Measurements from ENCODE around the gene RGS19. TPM values are rescaled to one million over a fixed set of nuclear protein-coding genes. Genes with fewer than 3 reads are reported as not detected.

The RGS19 gene
- polyA plus RNA-seq, 3 donors, result 6.0 to 7.9 (median 6.7) TPM

Other genes with a start within 250 kb of the RGS19 start
- gene ZBTB46, start 248.3 kb downstream of the RGS19 start, polyA plus RNA-seq (ENCODE audit: insufficient read length in 3 of 3), result 10 to 100 TPM; 16.8 to 23.5 (median 19.5) TPM
- gene ABHD16B, start 218.0 kb downstream of the RGS19 start, polyA plus RNA-seq (ENCODE audit: insufficient read length in 3 of 3), result not detected
- gene TPD52L2, start 214.2 kb downstream of the RGS19 start, polyA plus RNA-seq (ENCODE audit: insufficient read length in 3 of 3), result 100 to 1,000 TPM in 1 of 3 donors, 10 to 100 TPM in 2; 85.7 to 102 (median 94.7) TPM
- gene DNAJC5, start 184.4 kb downstream of the RGS19 start, polyA plus RNA-seq (ENCODE audit: insufficient read length in 3 of 3), result 10 to 100 TPM; 30.3 to 35.8 (median 34.7) TPM
- 10 to 100 TPM; 54.0 to 66.1 (median 64.6) TPM for gene UCKL1, start 123.1 kb downstream of the RGS19 start, polyA plus RNA-seq (ENCODE audit: insufficient read length in 3 of 3)
- 10 to 100 TPM; 30.5 to 35.0 (median 32.6) TPM for gene ZNF512B, start 109.6 kb downstream of the RGS19 start, polyA plus RNA-seq (ENCODE audit: insufficient read length in 3 of 3)
- gene SAMD10, start 99.9 kb downstream of the RGS19 start, polyA plus RNA-seq (ENCODE audit: insufficient read length in 3 of 3), result 10 to 100 TPM; 10.0 to 12.0 (median 11.1) TPM
- gene PRPF6, start 98.4 kb downstream of the RGS19 start, polyA plus RNA-seq (ENCODE audit: insufficient read length in 3 of 3), result 10 to 100 TPM; 87.4 to 97.2 (median 92.1) TPM
- 1 to 10 TPM; 1.3 to 1.5 (median 1.3) TPM for gene C20orf204, start 43.3 kb downstream of the RGS19 start, polyA plus RNA-seq (ENCODE audit: insufficient read length in 3 of 3)
- 10 to 100 TPM in 2 of 3 donors, 1 to 10 TPM in 1; 8.0 to 14.1 (median 13.0) TPM for gene SOX18, start 29.9 kb downstream of the RGS19 start, polyA plus RNA-seq (ENCODE audit: insufficient read length in 3 of 3)
- 10 to 100 TPM; 88.2 to 97.1 (median 93.6) TPM for gene TCEA2, start 16.3 kb downstream of the RGS19 start, polyA plus RNA-seq (ENCODE audit: insufficient read length in 3 of 3)
- gene OPRL1, start 564 bp upstream of the RGS19 start, polyA plus RNA-seq (ENCODE audit: insufficient read length in 3 of 3), result 1 to 10 TPM in 2 of 3 donors, under 1 TPM in 1; 0.94 to 1.2 (median 1.1) TPM
- gene LKAAEAR1, start 4.9 kb upstream of the RGS19 start, polyA plus RNA-seq (ENCODE audit: insufficient read length in 3 of 3), result under 1 TPM in 2 of 3 donors, not detected in 1; 0.36 TPM
- gene NPBWR2, start 28.0 kb upstream of the RGS19 start, polyA plus RNA-seq (ENCODE audit: insufficient read length in 3 of 3), result not detected
- gene MYT1, start 84.9 kb upstream of the RGS19 start, polyA plus RNA-seq (ENCODE audit: insufficient read length in 3 of 3), result under 1 TPM; 0.44 to 0.80 (median 0.61) TPM
- 100 to 1,000 TPM; 120 to 217 (median 197) TPM for gene PCMTD2, start 176.2 kb upstream of the RGS19 start, polyA plus RNA-seq (ENCODE audit: insufficient read length in 3 of 3)